GM19438 (cell line): ENCODE data around the gene SBSN.

ENCODE experiments used
- ATAC-seq: cut with Tn5 transposase; IDR thresholded peaks from one replicate; pipeline ENCODE4 v1.9.1; 2021; ENCODE audit warnings: low read depth; ENCODE audit not compliant: unreplicated experiment

The SBSN gene

GRCh38 chr19:35528218-35529038 lies at the start of gene SBSN:
TSS of gene SBSN (minus strand) at chr19:35528311. CDS start at chr19:35528281, 30 bp downstream.
- no peak for ATAC-seq

- ATAC-seq: no peak
Observed at GRCh38 chr19:35571406-35571965, 43.4 kb upstream of the SBSN start.

GRCh38 chr19:35569281-35569781 lies 41.2 kb upstream of the SBSN start:
- no peak for ATAC-seq

GRCh38 chr19:35566738-35567137 lies 38.6 kb upstream of the SBSN start:
- ATAC-seq: no peak

- ATAC-seq: no peak
Observed at GRCh38 chr19:35565016-35565856, 37.1 kb upstream of the SBSN start.

GRCh38 chr19:35563207-35563829 lies 35.2 kb upstream of the SBSN start, which contains the start of gene ATP4A:
TSS of gene ATP4A (minus strand) at chr19:35563658. CDS start at chr19:35563629, 29 bp downstream.
- no peak for ATAC-seq

GRCh38 chr19:35562776-35563175 lies 34.7 kb upstream of the SBSN start:
- ATAC-seq: no peak

- no peak for ATAC-seq
Observed at GRCh38 chr19:35562336-35562735, 34.2 kb upstream of the SBSN start.

- ATAC-seq: no peak
Observed at GRCh38 chr19:35561436-35561835, 33.3 kb upstream of the SBSN start.

- ATAC-seq: no peak
Observed at GRCh38 chr19:35560677-35561076, 32.6 kb upstream of the SBSN start.

- no peak for ATAC-seq
Observed at GRCh38 chr19:35560271-35560670, 32.2 kb upstream of the SBSN start.

GRCh38 chr19:35559781-35560180 lies 31.7 kb upstream of the SBSN start:
- ATAC-seq: no peak

- ATAC-seq: peak; percentile 76
Observed at GRCh38 chr19:35559281-35559659, 31.2 kb upstream of the SBSN start.

- no peak for ATAC-seq
Observed at GRCh38 chr19:35558400-35559280, 30.5 kb upstream of the SBSN start.

GRCh38 chr19:35557539-35558399 lies 29.7 kb upstream of the SBSN start:
- no peak for ATAC-seq

GRCh38 chr19:35556846-35557538 lies 28.9 kb upstream of the SBSN start:
- ATAC-seq: no peak

- no peak for ATAC-seq
Observed at GRCh38 chr19:35556025-35556590, 28.0 kb upstream of the SBSN start.
